Liver (tissue), 3 donors: Measurements from ENCODE around the gene ARMC5.

ENCODE experiments used
- FOXA1 ChIP-seq: IDR thresholded peaks from 2 replicates; pipeline ENCODE4 v1.6.1; 2016; ENCODE audit warnings: antibody characterized with exemption
- GABPA ChIP-seq, 2 donors: IDR thresholded peaks in 1 of 2; conservative IDR thresholded peaks in 1 of 2; 2 replicates each; pipeline ENCODE4 v1.6.1; 2016; ENCODE audit warnings: antibody characterized with exemption in 2 of 2, mild to moderate bottlenecking in 1 of 2, moderate library complexity in 1 of 2
- RAD21 ChIP-seq, 2 donors: IDR thresholded peaks; 2 replicates each; pipeline ENCODE4 v1.6.1; 2016; ENCODE audit warnings: antibody characterized with exemption in 2 of 2, mild to moderate bottlenecking in 2 of 2
- SP1 ChIP-seq: IDR thresholded peaks from 2 replicates; pipeline ENCODE4 v1.6.1; 2018; ENCODE audit warnings: antibody characterized with exemption, mild to moderate bottlenecking
- TAF1 ChIP-seq: conservative IDR thresholded peaks from 2 replicates; pipeline ENCODE4 v1.6.1; 2016; ENCODE audit warnings: antibody characterized with exemption, mild to moderate bottlenecking
- YY1 ChIP-seq: IDR thresholded peaks from 2 replicates; pipeline ENCODE4 v1.6.1; 2016; ENCODE audit warnings: antibody characterized with exemption, mild to moderate bottlenecking
- TF ChIP-seq, protein P1 (sequence below): fragments of 150-350 bp; IDR thresholded peaks from 2 replicates; pipeline ENCODE4 v1.5.1; 2017; ENCODE audit warnings: improper control_type of control experiment, low read depth, low read length; ENCODE audit not compliant: missing input control
- TF ChIP-seq, protein P2 (sequence below): IDR thresholded peaks from 2 replicates; pipeline ENCODE4 v1.6.1; 2016; ENCODE audit warnings: antibody characterized with exemption, mild to moderate bottlenecking
- donor health status: healthy.
- donor health status: healthy.

DNA sequence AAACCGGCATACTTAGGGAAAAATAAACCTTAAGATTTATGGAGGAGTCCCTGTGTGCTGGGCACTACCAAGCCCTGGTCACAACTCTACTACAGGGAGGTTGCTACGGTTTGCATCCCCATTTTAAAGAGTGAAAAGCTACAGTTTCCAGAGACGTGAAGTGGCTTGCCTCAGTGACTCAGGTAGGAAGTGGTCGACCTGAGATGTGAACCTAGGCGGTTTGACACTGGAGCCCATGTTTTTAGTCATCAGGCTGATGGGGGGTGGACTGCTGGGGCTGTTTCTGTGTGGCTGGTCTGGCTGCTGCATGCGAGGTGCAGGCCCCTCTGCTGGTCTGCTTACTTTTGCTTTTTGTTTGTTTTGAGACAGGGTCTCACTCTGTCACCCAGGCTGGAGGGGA, 37.7 kb upstream of the ARMC5 start:
- TF ChIP-seq, protein P1, sequence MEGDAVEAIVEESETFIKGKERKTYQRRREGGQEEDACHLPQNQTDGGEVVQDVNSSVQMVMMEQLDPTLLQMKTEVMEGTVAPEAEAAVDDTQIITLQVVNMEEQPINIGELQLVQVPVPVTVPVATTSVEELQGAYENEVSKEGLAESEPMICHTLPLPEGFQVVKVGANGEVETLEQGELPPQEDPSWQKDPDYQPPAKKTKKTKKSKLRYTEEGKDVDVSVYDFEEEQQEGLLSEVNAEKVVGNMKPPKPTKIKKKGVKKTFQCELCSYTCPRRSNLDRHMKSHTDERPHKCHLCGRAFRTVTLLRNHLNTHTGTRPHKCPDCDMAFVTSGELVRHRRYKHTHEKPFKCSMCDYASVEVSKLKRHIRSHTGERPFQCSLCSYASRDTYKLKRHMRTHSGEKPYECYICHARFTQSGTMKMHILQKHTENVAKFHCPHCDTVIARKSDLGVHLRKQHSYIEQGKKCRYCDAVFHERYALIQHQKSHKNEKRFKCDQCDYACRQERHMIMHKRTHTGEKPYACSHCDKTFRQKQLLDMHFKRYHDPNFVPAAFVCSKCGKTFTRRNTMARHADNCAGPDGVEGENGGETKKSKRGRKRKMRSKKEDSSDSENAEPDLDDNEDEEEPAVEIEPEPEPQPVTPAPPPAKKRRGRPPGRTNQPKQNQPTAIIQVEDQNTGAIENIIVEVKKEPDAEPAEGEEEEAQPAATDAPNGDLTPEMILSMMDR = no peak
- TF ChIP-seq GABPA (IDR thresholded peaks at IDR 0.05 in 1 of 2, conservative IDR thresholded peaks at IDR 0.05 in 1 of 2) = no peak
- no peak for TF ChIP-seq TAF1
- no peak for TF ChIP-seq SP1
- TF ChIP-seq FOXA1 = no peak
- TF ChIP-seq, protein P2, sequence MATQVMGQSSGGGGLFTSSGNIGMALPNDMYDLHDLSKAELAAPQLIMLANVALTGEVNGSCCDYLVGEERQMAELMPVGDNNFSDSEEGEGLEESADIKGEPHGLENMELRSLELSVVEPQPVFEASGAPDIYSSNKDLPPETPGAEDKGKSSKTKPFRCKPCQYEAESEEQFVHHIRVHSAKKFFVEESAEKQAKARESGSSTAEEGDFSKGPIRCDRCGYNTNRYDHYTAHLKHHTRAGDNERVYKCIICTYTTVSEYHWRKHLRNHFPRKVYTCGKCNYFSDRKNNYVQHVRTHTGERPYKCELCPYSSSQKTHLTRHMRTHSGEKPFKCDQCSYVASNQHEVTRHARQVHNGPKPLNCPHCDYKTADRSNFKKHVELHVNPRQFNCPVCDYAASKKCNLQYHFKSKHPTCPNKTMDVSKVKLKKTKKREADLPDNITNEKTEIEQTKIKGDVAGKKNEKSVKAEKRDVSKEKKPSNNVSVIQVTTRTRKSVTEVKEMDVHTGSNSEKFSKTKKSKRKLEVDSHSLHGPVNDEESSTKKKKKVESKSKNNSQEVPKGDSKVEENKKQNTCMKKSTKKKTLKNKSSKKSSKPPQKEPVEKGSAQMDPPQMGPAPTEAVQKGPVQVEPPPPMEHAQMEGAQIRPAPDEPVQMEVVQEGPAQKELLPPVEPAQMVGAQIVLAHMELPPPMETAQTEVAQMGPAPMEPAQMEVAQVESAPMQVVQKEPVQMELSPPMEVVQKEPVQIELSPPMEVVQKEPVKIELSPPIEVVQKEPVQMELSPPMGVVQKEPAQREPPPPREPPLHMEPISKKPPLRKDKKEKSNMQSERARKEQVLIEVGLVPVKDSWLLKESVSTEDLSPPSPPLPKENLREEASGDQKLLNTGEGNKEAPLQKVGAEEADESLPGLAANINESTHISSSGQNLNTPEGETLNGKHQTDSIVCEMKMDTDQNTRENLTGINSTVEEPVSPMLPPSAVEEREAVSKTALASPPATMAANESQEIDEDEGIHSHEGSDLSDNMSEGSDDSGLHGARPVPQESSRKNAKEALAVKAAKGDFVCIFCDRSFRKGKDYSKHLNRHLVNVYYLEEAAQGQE = no peak
- no peak for TF ChIP-seq YY1
- no peak for TF ChIP-seq RAD21 (IDR thresholded peaks at IDR 0.05)
